GM21447 (cell line): ENCODE measurements around the gene HIVEP2.

Experiments used
- ATAC-seq: cut with Tn5 transposase; IDR thresholded peaks from one replicate; pipeline ENCODE4 v1.9.1; 2021; ENCODE audit not compliant: unreplicated experiment

The HIVEP2 gene

DNA sequence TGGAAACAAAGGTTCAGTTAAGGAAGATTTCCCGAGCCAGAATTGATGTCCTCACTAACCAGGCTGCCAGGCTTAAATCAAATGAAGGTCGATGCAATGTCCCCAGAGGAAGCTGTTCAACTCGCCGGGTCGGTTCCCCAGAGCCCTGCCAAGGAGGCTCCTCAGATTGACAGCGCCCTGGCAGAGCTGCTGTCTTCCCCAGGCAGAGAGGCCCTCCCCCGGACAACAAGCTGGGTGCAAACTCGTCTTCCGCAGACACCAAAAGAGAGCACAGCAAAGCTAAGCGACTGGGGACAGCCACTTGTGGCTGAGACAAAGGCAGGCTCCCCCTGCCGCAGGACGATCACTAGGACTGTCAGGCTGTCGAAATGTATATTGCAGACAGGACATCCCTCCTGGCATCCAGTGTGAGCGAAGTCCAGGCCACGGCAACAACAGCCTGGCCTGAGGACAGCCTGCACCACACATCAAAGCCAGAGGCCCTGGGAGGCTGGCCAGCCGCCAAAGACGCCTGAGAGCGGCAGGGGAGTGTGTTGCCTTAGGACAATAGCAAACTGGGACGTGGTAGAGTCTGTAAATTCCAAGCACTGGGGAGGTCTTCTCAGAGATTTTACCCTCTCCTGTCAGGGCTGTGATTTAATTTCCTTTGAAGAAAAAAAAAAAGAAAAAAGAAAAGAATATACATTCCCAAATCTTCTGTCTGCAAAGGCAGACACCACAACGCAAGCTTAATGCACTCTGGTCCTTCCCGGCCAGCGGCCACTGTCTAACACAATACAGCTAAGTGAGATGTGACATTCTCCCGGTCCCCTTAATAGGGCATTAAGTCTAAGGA lies 99.1 kb downstream of the HIVEP2 start:
- ATAC-seq = no peak

DNA sequence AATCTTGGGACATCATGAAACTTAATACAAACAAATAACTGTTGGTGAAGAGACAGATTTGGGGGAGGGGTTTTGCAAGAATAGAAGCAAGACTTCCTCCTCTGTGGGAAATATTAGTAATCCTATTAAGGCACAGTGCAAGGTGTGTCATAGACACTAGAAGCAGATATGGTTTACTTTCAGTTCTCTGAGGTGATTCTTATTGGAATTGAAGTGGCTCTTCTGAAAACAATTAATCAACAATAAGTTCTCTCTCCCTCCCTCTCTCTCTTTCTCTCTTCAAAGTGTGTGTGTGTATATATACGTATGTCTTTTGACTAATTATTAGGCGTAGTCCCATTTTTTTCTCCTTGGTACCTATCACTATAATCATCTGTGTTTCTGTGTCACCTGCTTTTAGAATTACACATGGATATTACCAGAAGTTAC lies 99.8 kb downstream of the HIVEP2 start:
- peak; percentile 46 for ATAC-seq

DNA sequence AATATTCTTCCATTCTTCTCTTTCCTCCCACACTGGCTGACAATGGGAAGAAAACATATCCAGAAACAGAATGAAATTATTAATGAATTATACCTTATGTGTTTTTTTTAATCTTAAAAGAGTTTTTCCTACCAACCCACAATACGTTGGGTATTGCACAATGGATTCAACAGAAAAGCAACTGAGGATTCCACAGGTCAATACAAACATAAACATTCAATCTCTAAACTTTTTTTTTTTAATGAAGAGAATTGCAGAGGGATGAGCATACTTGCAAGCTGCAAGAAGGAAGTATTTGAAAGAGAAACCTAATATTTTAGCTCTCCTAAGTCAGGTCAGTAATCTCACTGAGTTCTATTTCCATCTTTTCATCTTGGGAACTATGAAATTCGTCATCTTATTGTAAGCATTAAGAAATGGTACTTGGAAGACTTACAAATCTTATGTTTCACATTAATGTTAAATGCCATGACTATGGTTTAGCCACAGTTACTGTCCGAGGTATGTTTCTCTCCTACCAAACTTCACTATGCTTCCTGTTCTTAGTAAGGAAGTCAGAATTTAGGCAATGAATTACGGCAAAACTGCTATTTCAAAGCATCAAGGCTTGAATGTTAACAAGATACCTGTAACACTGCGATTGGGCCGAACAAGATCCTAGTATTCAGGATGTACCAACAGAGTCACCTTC lies 100.8 kb downstream of the HIVEP2 start:
- peak; percentile 33 for ATAC-seq

DNA sequence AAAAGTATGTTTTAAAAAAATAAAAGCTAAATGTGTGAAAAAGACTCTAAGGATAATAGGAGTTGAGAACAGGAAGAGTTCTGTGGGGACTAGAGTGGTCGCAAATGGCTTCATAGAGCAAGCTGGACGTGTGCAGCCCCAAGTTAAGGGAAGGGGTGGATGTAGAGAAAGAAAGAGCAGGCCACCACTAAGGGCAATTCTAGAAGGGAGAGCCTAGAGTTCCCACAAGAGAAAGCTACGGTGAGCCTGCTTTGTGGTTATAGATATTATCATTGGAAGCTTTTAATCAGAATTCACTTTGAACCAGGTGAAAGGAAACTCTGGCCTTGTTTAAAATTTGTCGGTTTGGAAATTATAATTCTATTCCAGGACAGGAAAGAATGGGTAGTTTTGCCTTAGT lies 101.6 kb downstream of the HIVEP2 start:
- ATAC-seq = no peak

DNA sequence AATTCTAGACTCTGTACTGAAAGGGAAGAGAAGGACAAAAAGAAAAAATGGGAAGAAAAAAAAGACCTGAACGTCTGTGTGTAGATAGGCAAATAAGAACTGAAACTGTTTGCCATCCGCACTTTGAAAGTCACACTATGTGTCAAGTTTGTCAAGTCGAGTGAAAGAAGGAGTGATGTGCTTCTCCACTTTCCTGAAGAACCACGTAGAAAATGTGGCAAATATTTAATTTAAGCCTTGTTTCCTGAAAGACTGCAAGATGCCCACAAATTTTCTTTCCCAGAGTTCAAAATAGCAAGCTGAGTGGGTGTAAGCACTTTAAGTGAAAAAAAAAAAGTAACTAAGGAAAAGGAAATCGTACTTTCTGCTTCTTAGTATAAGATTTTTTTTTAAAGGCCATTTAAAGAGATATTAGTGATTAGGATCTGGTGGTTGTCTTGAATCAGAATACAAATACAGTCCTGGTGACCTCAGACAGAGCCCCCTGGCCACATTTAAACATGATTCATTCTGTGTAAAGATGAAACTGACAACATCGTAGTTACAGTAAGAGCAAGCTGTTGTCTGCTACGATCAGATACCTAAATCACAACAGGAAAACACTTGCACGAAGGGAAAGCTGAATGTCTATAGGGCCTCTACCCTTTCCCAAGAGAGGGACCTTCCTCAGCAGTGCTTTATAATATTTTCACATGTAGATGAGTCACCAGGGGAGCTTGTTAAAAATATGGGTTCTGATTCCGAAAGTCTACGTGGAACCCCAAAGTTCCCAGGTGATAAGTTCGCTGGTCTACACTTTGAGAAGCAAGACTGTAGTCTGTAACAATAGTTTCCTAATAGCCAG lies 102.3 kb downstream of the HIVEP2 start:
- ATAC-seq = peak; percentile 63

DNA sequence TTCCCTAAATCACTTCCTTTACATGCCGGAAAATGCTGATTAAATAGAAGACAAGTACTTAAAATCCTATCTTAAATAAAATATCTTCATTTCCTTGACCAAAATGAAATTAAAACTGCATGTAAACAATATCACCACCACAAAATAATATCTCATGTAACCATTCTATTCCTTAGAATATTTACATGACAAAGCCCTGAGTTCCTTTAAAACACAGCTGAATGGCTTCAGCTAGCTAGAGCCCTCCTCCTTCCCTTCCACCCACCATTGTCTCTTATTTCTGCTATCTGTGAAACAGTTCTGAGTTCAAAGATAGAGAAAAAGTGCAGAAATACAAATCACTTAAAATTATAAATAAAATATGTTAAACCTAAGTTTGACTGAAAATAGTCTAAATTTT lies 103.1 kb downstream of the HIVEP2 start:
- ATAC-seq = no peak

DNA sequence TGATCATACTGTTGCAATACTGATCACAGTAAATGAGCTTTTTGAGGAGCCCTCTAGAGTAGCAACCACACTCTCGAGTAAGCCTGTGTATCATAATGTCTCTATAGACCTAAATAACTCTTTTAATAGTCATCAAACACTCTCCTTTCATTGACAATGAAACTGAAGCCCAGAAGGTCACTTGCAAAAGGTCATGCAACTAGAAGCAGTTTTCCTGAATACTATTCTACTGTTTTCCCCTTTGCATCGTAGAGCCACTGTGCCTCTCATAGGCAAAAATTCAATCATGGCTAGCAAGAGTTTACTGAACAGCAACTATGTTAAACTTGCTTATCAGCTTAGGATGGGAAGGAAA lies 105.3 kb downstream of the HIVEP2 start:
- ATAC-seq = no peak

DNA sequence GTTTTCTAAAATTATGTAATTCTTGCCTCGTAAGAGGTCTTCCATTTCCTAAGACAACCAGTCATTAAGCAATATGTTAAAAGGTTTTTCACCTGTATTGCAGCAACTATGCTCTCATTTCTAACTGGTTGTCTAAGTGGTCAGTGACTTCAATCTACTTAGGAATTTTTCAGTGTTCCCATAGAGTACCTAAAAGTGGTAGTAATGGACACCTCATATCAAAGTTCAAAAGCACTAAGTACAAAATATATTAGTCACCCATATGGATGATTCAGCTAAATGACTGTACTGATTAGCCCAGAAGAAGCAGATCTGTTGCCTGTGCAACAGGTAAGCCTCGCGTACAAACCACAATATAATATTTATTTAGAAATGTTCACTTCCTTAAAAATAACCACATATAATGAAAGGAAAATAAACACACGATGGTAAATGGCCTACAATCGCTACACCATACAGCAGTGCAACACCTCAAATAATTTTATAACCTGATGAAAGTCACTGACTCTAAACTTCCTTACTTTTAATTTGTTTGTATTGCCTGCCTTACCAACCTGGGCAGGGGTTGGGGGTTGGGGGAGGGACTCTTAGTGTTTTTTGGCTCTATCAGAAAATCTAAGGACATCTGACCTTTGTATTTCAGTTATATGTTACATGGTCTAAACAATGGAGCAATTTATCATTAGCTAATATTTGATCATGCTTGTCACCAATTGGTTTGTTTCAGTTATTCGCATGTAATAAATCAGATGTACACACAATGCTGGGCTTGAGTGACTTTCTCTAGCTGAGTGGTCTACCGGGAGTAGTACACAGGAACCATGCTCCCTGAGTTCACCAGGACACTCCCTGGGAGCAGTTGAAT lies 105.9 kb downstream of the HIVEP2 start:
- no peak for ATAC-seq

DNA sequence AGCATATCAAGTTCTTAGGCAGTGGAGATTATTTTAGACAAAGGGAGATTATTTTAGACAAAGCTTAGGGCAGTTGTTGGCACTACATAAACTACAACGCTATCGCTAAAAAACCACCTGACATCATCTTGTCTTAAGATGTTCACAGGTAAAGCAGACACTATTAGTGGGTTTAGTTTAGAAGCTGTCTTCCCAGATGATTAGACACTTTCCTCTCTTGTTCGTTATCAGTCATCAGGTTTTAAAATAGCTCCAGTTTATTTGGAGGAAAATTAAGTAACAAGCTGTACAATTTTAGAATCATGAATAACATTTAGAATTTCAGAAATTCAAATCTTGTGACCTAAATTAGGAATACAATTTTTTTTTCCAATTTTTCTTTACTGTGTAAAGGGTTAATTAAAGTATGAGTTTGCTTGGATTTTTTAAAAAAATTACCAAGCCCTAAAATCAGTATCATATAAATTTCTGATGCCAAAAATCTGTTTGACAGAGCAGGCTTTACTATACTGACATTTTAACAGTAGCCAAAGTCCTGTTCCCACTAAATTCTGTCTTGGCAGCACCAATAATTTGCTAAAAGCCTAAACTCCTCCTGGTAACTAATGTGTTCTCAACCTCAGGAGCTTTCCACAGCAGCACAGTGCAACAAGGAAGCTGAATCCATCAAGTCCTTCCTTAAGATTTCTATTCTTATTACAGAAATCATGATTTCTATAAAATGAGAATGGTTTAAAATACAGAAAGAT lies 109.0 kb downstream of the HIVEP2 start:
- ATAC-seq = no peak

DNA sequence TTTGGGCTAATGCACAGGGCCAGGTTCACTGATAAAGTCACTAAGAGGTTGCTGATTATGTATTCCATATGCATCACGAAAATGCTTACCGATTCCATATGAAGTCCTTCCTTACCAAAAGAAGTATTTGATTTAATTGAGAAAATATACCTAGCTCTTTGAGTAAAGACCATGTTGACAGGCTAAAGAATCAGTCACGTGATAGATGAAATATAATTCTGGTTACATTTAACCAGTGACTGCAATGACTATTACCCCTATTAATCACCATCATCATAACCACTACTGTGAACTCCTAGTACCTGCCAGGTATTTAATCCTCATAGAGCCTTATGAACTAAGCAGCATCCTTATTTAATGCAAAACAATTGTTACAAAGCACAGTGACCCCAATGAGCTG lies 110.1 kb downstream of the HIVEP2 start:
- no peak for ATAC-seq

DNA sequence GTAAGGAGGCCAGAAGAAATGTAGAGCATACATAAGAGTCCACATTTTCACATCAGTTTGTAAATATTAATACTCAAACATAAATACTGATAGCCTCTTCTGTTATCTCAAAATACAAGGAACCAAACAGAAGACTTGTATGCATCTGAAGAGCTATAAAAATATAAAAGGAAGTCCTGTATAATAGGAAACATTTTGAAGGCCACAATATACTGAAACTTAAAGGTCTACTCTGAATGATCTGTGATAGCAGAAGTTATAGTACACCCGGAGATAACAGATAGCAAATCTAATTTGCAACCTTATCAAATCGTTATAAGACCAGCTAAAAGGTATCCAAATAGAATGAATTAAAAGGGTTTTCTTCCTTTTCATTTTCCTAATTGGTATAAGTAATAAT lies 111.2 kb downstream of the HIVEP2 start:
- ATAC-seq = no peak

DNA sequence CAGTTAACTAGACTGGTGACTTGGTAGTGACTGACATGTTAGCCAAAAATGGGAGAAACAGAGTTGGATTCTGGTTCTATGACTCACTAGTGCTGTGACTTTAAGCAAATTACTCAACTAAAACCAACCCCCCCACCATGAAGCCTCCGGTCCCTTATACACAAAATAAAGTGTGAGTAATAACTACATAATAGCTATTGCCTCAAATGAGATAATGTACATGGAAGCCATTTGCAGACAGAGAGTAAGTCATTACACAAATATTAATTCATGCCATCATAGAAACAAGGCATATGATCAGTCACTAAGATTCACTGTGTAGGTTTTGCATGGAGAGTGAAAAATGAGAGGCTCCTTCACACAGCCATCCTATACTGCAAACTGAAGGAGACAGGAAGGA lies 111.9 kb downstream of the HIVEP2 start:
- no peak for ATAC-seq

DNA sequence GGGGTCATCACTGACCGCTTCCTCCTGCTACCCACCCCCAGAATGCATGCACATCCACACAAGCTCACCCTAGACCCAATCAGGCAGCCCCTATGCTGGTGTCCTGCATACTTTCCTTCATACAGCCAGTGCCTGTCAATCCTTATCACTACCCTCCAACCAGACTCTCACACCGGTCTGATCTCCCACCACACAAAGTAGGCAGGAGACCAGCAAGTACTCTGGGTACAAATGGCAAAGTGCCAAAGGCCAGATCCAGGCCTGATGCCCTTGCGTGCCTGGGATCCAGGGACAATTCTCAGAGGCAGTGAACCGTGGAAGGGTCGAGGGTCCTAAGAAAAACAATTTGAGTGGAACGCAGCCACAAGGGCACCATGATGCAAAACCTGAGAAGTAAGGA lies 114.2 kb downstream of the HIVEP2 start:
- no peak for ATAC-seq

DNA sequence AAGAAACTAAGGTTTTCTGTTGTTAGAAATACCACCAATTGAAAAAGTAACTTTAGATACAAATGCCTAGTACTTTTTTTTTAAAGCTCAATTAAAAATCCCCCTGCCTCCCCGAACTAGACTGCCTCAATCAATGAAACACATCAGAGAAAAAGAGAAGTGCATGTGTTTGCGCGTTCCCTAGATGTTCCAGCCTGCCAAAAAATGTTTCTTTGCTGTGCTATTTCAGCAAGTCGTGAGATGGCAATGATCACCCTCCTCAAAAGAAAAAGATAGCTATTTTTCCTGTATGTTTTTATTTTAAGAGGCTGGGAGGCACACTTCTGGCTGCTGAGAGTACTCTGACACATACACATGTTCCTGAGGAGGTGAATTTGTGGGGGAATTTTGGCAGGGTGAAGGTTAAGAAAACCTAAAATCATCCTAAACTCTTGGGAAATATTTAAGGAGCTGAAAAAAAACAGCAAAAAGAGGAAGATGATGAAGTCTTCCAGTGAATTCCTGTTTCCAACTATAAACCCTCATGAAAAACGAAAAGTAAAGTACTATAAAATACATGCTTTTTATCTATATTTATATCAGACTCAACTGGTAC lies 114.8 kb downstream of the HIVEP2 start:
- ATAC-seq = no peak

DNA sequence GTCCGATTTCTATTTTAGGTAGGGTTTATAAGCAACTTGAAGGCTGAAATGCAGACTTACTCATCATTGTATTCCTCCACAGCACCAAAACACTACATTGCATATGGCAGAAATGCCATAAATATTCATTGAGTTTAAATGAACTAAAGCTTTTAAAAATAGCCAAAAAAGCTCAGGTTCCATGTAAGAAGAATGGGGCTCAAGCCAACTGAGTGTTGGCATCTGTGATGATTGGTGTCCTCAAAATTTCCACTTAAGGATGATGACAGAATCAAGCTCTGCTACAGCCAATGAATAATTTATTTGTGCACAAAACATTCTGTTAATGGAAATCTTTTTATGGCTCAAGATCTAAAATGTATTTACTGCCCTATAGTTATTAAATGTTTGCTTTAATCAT lies 115.4 kb downstream of the HIVEP2 start:
- ATAC-seq = no peak

DNA sequence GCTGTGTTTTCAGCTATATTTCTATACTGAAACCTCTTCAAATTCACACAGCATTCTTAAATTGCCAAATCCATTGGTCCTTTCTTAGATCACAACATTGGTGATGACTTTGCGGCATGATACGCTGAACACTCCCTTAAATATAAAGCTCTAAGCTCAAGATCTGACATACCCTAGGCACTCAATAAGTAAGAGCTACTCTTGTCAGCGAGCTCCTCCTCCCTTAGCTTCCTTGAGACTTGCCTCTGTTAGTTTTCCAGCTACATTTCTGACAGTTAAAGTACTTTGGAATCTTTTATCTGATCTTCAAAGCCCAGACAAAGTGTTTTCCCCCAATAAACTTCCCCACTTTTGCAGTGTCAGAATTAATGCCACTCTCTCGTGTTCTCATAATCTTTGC lies 117.0 kb downstream of the HIVEP2 start:
- no peak for ATAC-seq

DNA sequence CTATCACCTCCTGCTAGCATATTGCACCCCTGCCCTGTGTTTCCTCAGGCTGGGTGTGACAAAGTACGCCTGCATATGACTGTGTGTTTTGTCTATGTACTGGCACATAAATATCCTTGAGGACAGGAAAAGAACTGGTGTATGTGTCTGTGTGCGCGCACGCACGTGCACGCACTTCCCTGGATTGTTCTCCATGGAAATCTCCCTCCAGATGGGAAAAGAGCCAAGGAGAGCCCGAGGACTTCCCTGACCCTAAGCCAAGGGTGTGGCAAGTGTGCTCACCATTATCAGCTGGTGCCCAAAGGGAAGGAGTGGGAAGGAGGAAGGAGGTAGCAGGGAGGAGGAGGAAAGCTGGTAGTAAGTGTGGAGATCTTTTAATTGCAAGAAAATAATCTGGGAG lies 117.6 kb downstream of the HIVEP2 start:
- ATAC-seq = no peak

DNA sequence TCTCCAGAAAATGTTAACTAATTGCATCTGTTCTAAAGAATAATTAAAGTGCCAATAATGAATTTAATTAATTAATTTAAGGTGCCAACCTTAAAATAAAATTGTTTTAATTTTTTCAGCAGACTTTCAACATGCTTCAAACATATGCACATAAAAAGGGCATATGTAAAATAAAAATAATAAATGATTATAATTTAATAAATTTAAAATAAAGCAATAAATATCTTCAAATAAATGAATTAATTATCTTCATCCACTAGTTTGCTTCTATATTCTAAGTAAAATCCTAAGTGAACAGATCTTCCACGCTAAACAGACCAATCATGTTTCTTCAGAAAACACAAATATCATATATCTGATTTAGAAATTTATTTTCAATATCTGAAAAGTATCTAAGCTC lies 119.2 kb downstream of the HIVEP2 start:
- ATAC-seq = no peak

DNA sequence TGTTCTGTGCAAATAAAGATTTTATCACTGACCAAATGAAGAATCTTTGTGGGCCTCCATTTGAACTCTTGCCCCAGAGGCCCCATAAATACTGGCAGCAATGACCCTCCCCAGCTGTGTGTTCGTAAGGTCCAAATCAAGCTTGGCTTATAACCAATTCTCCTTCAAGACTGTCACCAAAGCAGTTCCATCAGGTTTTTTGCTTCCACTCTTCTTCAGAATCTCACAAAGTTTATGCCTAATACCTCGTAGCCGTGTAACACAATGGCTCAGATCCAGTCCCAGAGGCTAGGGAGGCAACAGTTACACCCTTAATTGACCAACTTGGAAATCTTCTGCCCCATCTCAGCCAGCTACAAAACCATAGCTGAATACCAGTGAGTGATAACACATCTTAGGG lies 120.5 kb downstream of the HIVEP2 start:
- no peak for ATAC-seq
